ENCODE results near the gene EPM2AIP1.
A peak's percentile ranks its signal among the peaks of the same experiment; 100 is the strongest.
"Not testable (repeated sequence)": the region's sequence is repeated elsewhere in the genome, so short reads cannot be mapped to it uniquely, and the experiment has no call there.

EPM2AIP1 gene

DNA sequence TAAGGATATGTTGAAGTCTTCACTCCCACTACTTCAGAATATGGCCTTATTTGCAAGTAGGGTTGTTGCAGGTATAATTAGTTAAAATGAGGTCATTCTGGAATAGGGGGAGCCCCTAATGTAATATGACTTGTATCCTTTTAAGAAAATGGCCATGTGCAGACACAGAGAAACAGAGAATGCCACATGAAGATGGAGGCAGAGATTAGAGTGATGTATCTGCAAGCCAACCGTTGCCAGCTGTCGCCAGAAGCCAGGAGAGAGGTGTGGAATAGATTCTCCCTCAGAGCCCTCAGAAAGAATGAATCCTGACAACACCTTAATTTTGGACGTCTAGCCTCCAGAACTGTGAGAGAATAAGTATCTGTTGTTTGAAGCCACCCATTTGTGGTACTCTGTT lies 36.8 kb downstream of the EPM2AIP1 start:
- no peak for TF ChIP-seq CTCF (IDR thresholded peaks at IDR 0.05)
- no peak for DNase-seq (ENCODE audit: low spot score)
- Histone ChIP-seq H3K4me3 (no peak overlapping the region), H3K27ac (no peak overlapping the region)

DNA sequence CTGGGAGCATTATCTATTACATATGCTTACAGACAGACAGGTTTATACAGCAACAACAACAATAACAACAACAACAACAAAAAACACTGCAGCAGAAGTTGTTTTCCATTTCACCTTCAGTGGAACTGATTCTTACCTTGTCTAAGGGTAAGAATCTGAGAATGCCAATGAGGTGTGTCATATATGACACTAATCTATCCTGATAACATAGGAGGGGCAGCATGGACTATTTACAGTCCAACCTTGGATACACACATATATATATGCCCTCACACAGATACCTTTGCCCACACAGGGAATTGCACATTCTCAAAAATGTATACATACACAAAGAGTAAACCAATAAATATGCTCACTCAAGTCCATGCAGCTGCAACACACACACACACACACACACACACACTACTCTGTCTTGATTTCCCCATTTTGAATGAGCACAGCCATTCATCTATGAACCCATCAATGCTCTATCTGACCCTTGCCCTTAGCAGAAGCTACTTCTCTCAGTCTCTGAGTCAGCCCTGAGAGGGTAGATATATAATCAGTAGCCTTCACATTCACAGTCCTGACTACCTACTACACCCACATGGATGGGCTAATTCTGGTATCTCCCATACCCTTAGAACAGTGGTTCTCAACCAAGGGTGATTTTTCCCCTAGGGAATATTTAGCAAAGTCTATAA lies 38.3 kb downstream of the EPM2AIP1 start:
- DNase-seq (ENCODE audit: low spot score): no peak
- Histone ChIP-seq H3K4me3 (no peak overlapping the region), H3K27ac (no peak overlapping the region)
- no peak for TF ChIP-seq CTCF (IDR thresholded peaks at IDR 0.05)

GRCh38 chr3:36947814-36948213 lies 45.1 kb downstream of the EPM2AIP1 start:
- H3K4me3 ChIP-seq; H3K27ac ChIP-seq; DNase-seq (ENCODE audit: low spot score): not testable (repeated sequence)

GRCh38 chr3:36945333-36945980 lies 47.5 kb downstream of the EPM2AIP1 start:
- peak overlapping the region; percentile 89 for H3K4me3 ChIP-seq
- DNase-seq (ENCODE audit: low spot score): no peak
- H3K27ac ChIP-seq: peak overlapping the region in 1 of 2 donors; percentile 82
- no peak for TF ChIP-seq CTCF (IDR thresholded peaks at IDR 0.05)

GRCh38 chr3:36944641-36945270 lies 48.2 kb downstream of the EPM2AIP1 start, which contains the start of gene TRANK1:
TRANK1 (minus strand) TSS chr3:36945054; CDS start chr3:36944809, 245 bp downstream.
- peak; percentile 79 for DNase-seq (ENCODE audit: low spot score)
- Histone ChIP-seq H3K4me3 (peak within 1 kb of the TSS; percentile 89), H3K27ac (peak within 1 kb of the TSS; percentile 29 to 82)
- no peak for TF ChIP-seq CTCF (IDR thresholded peaks at IDR 0.05)

GRCh38 chr3:36944012-36944640 lies 48.8 kb downstream of the EPM2AIP1 start:
- Histone ChIP-seq H3K4me3 (peak overlapping the region; percentile 89), H3K27ac (peak overlapping the region; percentile 29 to 82)
- no peak for TF ChIP-seq CTCF (IDR thresholded peaks at IDR 0.05)
- peak; percentile 81 for DNase-seq (ENCODE audit: low spot score)

DNA sequence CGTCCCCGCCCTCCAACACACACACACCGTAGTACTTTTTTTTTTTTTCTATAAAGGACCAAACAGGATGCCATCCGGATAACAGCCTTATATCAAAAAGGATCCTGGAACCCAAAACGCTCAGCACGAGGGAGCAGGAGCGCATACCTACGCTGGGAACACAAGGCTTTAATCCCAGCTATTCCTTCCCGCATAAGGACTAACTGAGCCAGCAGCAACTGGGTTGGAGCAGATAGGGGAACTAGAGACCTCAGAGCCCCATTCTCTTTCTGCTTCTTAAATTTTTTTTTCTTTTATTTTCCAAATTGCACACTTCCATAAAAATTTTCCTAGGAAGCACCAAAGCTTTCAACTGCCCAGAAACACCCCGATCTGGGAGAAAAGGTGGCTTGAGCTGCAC lies 49.3 kb downstream of the EPM2AIP1 start:
- Histone ChIP-seq H3K4me3 (peak overlapping the region; percentile 89), H3K27ac (peak overlapping the region; percentile 29 to 82)
- no peak for TF ChIP-seq CTCF (IDR thresholded peaks at IDR 0.05)
- DNase-seq (ENCODE audit: low spot score): no peak

Measured in coronary artery (tissue), 2 donors.